ENCODE measurements around the gene CFAP221.
A peak's percentile ranks its signal among the peaks of the same experiment; 100 is the strongest.

Gene CFAP221

GRCh38 chr2:119544075-119544938 lies at the start of gene CFAP221:
Gene CFAP221, plus strand, starts transcription at chr2:119544449. Its CDS starts 1,683 bp downstream, at chr2:119546132.
- peak; percentile 30 to 60 for DNase-seq (ENCODE audit: low read depth in 2 of 2)

GRCh38 chr2:119495948-119496347 lies 48.3 kb upstream of the CFAP221 start:
- no peak for DNase-seq (ENCODE audit: low read depth in 2 of 2)

- no peak for DNase-seq (ENCODE audit: low read depth in 2 of 2)
Measured at GRCh38 chr2:119496682-119497081, 47.6 kb upstream of the CFAP221 start.

GRCh38 chr2:119508756-119509155 lies 35.5 kb upstream of the CFAP221 start:
- no peak for DNase-seq (ENCODE audit: low read depth in 2 of 2)

GRCh38 chr2:119511989-119512388 lies 32.3 kb upstream of the CFAP221 start:
- no peak for DNase-seq (ENCODE audit: low read depth in 2 of 2)

- DNase-seq (ENCODE audit: low read depth in 2 of 2): no peak
Measured at GRCh38 chr2:119512946-119513345, 31.3 kb upstream of the CFAP221 start.

GRCh38 chr2:119513832-119514231 lies 30.4 kb upstream of the CFAP221 start:
- DNase-seq (ENCODE audit: low read depth in 2 of 2): no peak

- no peak for DNase-seq (ENCODE audit: low read depth in 2 of 2)
Measured at GRCh38 chr2:119516121-119516520, 28.1 kb upstream of the CFAP221 start.

- DNase-seq (ENCODE audit: low read depth in 2 of 2): peak; percentile 18 to 34
Measured at GRCh38 chr2:119517433-119517832, 26.8 kb upstream of the CFAP221 start.

GRCh38 chr2:119518401-119519056 lies 25.7 kb upstream of the CFAP221 start:
- no peak for DNase-seq (ENCODE audit: low read depth in 2 of 2)

- DNase-seq (ENCODE audit: low read depth in 2 of 2): no peak
Measured at GRCh38 chr2:119519057-119519408, 25.2 kb upstream of the CFAP221 start.

- no peak for DNase-seq (ENCODE audit: low read depth in 2 of 2)
Measured at GRCh38 chr2:119520696-119521432, 23.4 kb upstream of the CFAP221 start.

GRCh38 chr2:119521433-119522050 lies 22.7 kb upstream of the CFAP221 start:
- DNase-seq (ENCODE audit: low read depth in 2 of 2): no peak

GRCh38 chr2:119522671-119523070 lies 21.6 kb upstream of the CFAP221 start:
- no peak for DNase-seq (ENCODE audit: low read depth in 2 of 2)

- no peak for DNase-seq (ENCODE audit: low read depth in 2 of 2)
Measured at GRCh38 chr2:119523383-119523951, 20.8 kb upstream of the CFAP221 start.

GRCh38 chr2:119523952-119524694 lies 20.1 kb upstream of the CFAP221 start, which contains the start of gene SCTR:
Gene SCTR, minus strand, starts transcription at chr2:119524483. Its CDS starts 257 bp downstream, at chr2:119524226.
- DNase-seq (ENCODE audit: low read depth in 2 of 2): no peak

- no peak for DNase-seq (ENCODE audit: low read depth in 2 of 2)
Measured at GRCh38 chr2:119525614-119526013, 18.6 kb upstream of the CFAP221 start.

- DNase-seq (ENCODE audit: low read depth in 2 of 2): no peak
Measured at GRCh38 chr2:119527999-119528398, 16.2 kb upstream of the CFAP221 start.

GRCh38 chr2:119531292-119531691 lies 13.0 kb upstream of the CFAP221 start:
- no peak for DNase-seq (ENCODE audit: low read depth in 2 of 2)

- DNase-seq (ENCODE audit: low read depth in 2 of 2): no peak
Measured at GRCh38 chr2:119533560-119533959, 10.7 kb upstream of the CFAP221 start.

- DNase-seq (ENCODE audit: low read depth in 2 of 2): no peak
Measured at GRCh38 chr2:119536211-119536610, 8.0 kb upstream of the CFAP221 start.
